ENCODE data around the gene DOCK2.

- no peak for TF ChIP-seq CTCF (IDR thresholded peaks at IDR 0.05)
- TF ChIP-seq POLR2A (IDR thresholded peaks at IDR 0.05), result no peak
- TF ChIP-seq POLR2AphosphoS5 (IDR thresholded peaks at IDR 0.05), result no peak
Observed at GRCh38 chr5:169958278-169958677, 321.2 kb downstream of the DOCK2 start.
